Caki2 (cell line): Measurements from ENCODE around the gene C3. TPM values are rescaled to one million over a fixed set of nuclear protein-coding genes. Genes with fewer than 3 reads are reported as not detected.
"Not testable (repeated sequence)": the region's sequence is repeated elsewhere in the genome, so short reads cannot be mapped to it uniquely, and the experiment has no call there.

Experiments used
- DNase-seq: peaks from one replicate; pipeline ENCODE4 v3.0.0-alpha.2; 2015; ENCODE audit warnings: low read depth
- in situ Hi-C: cut with HindIII; loops from 2 replicates; pipeline ENCODE4 v1.10.0; 2016; ENCODE audit warnings: low sequenced_read_pairs, low pct_unique_long_range_greater_than_20kb, mixed read lengths
- total RNA-seq: library from RNA; depleted of rRNA; stranded (reverse); fragments of >200 nt; shearing (Covaris generic); gene quantifications from 2 replicates; pipeline ENCODE4 v1.2.3, GENCODE V29; 2014; ENCODE audit warnings: low replicate concordance; rRNA removed

C3 gene
- total RNA-seq, 1 experiment from 2014 or later = 4.0 TPM

- in situ Hi-C loops, DNase-seq: not testable (repeated sequence)
Measured at GRCh38 chr19:6656390-6656789, 64.1 kb downstream of the C3 start.

GRCh38 chr19:6654347-6655310, 65.8 kb downstream of the C3 start:
- in situ Hi-C loops = no loop called here
- no peak for DNase-seq

GRCh38 chr19:6652805-6653094, 67.7 kb downstream of the C3 start:
- in situ Hi-C loops = no loop called here
- no peak for DNase-seq

GRCh38 chr19:6651965-6652804, 68.3 kb downstream of the C3 start:
- in situ Hi-C loops = no loop called here
- no peak for DNase-seq

GRCh38 chr19:6649185-6649584, 71.3 kb downstream of the C3 start:
- in situ Hi-C loops = no loop called here
- DNase-seq = no peak

GRCh38 chr19:6648141-6648715, 72.2 kb downstream of the C3 start:
- DNase-seq = no peak
- in situ Hi-C loops = no loop called here

GRCh38 chr19:6644796-6645195, 75.7 kb downstream of the C3 start:
- DNase-seq = no peak
- in situ Hi-C loops = no loop called here

GRCh38 chr19:6640333-6640732, 80.1 kb downstream of the C3 start:
- DNase-seq, in situ Hi-C loops: not testable (repeated sequence)

- DNase-seq = peak; percentile 71
- in situ Hi-C loops = no loop called here
Measured at GRCh38 chr19:6639439-6639838, 81.0 kb downstream of the C3 start.

- DNase-seq, in situ Hi-C loops: not testable (repeated sequence)
Measured at GRCh38 chr19:6633456-6633813, 87.0 kb downstream of the C3 start.

- in situ Hi-C loops = not testable (repeated sequence)
- peak; percentile 80 for DNase-seq
Measured at GRCh38 chr19:6632747-6633455, 87.5 kb downstream of the C3 start.

GRCh38 chr19:6632002-6632621, 88.3 kb downstream of the C3 start:
- in situ Hi-C loops = no loop called here
- DNase-seq = no peak

Other genes with a start within 250 kb of the C3 start
- gene DENND1C, start 238.9 kb downstream of the C3 start, total RNA-seq = not detected in 2 replicates
- 0.41 TPM in 1 of 2 replicates, not detected in the other for gene TUBB4A, start 218.3 kb downstream of the C3 start, total RNA-seq
- gene TNFSF9, start 189.6 kb downstream of the C3 start, total RNA-seq = 94.6 and 119 TPM in 2 replicates
- gene CD70, start 129.5 kb downstream of the C3 start, total RNA-seq = 274 and 291 TPM in 2 replicates
- not detected in 2 replicates for gene TNFSF14, start 50.5 kb downstream of the C3 start, total RNA-seq
- gene GPR108, start 16.9 kb upstream of the C3 start, total RNA-seq = 52.8 TPM in 2 replicates
- 39.4 and 50.5 TPM in 2 replicates for gene TRIP10, start 19.0 kb upstream of the C3 start, total RNA-seq
- 12.9 and 22.1 TPM in 2 replicates for gene SH2D3A, start 46.8 kb upstream of the C3 start, total RNA-seq
- 5.3 and 6.8 TPM in 2 replicates for gene VAV1, start 52.1 kb upstream of the C3 start, total RNA-seq
- gene ADGRE1, start 166.9 kb upstream of the C3 start, total RNA-seq = 11.4 and 15.0 TPM in 2 replicates